ENCODE data around the gene DLG1.

- TF ChIP-seq CTCF (IDR thresholded peaks at IDR 0.05) (no peak), POLR2AphosphoS5 (IDR thresholded peaks at IDR 0.05; ENCODE audit: low read depth, low read length) (no peak), TCF7L2 (IDR thresholded peaks at IDR 0.05; ENCODE audit: low read depth, low read length) (no peak)
- TF ChIP-seq, protein P1, sequence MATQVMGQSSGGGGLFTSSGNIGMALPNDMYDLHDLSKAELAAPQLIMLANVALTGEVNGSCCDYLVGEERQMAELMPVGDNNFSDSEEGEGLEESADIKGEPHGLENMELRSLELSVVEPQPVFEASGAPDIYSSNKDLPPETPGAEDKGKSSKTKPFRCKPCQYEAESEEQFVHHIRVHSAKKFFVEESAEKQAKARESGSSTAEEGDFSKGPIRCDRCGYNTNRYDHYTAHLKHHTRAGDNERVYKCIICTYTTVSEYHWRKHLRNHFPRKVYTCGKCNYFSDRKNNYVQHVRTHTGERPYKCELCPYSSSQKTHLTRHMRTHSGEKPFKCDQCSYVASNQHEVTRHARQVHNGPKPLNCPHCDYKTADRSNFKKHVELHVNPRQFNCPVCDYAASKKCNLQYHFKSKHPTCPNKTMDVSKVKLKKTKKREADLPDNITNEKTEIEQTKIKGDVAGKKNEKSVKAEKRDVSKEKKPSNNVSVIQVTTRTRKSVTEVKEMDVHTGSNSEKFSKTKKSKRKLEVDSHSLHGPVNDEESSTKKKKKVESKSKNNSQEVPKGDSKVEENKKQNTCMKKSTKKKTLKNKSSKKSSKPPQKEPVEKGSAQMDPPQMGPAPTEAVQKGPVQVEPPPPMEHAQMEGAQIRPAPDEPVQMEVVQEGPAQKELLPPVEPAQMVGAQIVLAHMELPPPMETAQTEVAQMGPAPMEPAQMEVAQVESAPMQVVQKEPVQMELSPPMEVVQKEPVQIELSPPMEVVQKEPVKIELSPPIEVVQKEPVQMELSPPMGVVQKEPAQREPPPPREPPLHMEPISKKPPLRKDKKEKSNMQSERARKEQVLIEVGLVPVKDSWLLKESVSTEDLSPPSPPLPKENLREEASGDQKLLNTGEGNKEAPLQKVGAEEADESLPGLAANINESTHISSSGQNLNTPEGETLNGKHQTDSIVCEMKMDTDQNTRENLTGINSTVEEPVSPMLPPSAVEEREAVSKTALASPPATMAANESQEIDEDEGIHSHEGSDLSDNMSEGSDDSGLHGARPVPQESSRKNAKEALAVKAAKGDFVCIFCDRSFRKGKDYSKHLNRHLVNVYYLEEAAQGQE (IDR thresholded peaks at IDR 0.05; ENCODE audit: insufficient read depth in 1 of 2, low read depth in 2 of 2, low read length in 1 of 2), result no peak
Measured at GRCh38 chr3:197038679-197039462, 259.5 kb downstream of the DLG1 start.
